ENCODE data around the gene ARRDC3. TPM values are rescaled to one million over a fixed set of nuclear protein-coding genes. Genes with fewer than 3 reads are reported as not detected.
A peak's percentile ranks its signal among the peaks of the same experiment; 100 is the strongest.

ARRDC3 gene
- total and polyA plus RNA-seq, 9 of the 15 experiments (the other 6 are each of a cell fraction or from before 2014, with no cell fraction given) = 15.3 to 58.1 (median 39.4) TPM

- TF ChIP-seq HNRNPK (IDR thresholded peaks at IDR 0.05; ENCODE audit: low read depth, low read length, poor library complexity, severe bottlenecking) (no peak), E4F1 (CRISPR knock-in tag; IDR thresholded peaks at IDR 0.05; ENCODE audit: borderline replicate concordance) (no peak), STAT6 (CRISPR knock-in tag; IDR thresholded peaks at IDR 0.05) (0 out of 2 replicates have a peak, but pooled peaks have one; percentile 15), RB1 (IDR thresholded peaks at IDR 0.05; ENCODE audit: low read depth) (peak; percentile 87; the same call in 1 of the 2 replicates), ARID2 (IDR thresholded peaks at IDR 0.05) (no peak), ZFX (CRISPR knock-in tag; IDR thresholded peaks at IDR 0.05) (peak; percentile 64), POLR2H (tag; IDR thresholded peaks at IDR 0.05; ENCODE audit: low read depth) (peak; percentile 98), E2F8 (IDR thresholded peaks at IDR 0.05; ENCODE audit: low read depth, partially characterized antibody) (peak; percentile 19), GTF2F1 (IDR thresholded peaks at IDR 0.05; ENCODE audit: low read depth, low read length) (peak; percentile 95), TAF7 (tag; IDR thresholded peaks at IDR 0.05) (peak; percentile 89), CHCHD3 (CRISPR knock-in tag; IDR thresholded peaks at IDR 0.05) (peak; percentile 19; the same call in 1 of the 2 replicates), MYC (IDR thresholded peaks at IDR 0.05; ENCODE audit: low read depth, low read length) (peak; percentile 72), MYC (CRISPR knock-in tag; IDR thresholded peaks at IDR 0.05; ENCODE audit: borderline replicate concordance, low read depth) (no peak), ATF7 (IDR thresholded peaks at IDR 0.05) (peak; percentile 80), ZNF12 (CRISPR knock-in tag; IDR thresholded peaks at IDR 0.05) (0 out of 2 replicates have a peak, but pooled peaks have one; percentile 49), NKRF (IDR thresholded peaks at IDR 0.05; ENCODE audit: borderline replicate concordance) (peak; percentile 25; the same call in 1 of the 2 replicates)
These were observed at the start of gene ARRDC3 (continued) for GRCh38 chr5:91383027-91383955.
